PC-9 (cell line): ENCODE data around the gene SRGN. TPM values are rescaled to one million over a fixed set of nuclear protein-coding genes. Genes with fewer than 3 reads are reported as not detected.

Experiments
- BruUV-seq: library from RNA; stranded (reverse); fragments of 400-500 nt; replicated peaks from 2 replicates; lab custom pipeline; 2021; lab: Mats Ljungman, UMichigan
- CTCF ChIA-PET: fragments of 300-600 bp; sonication (Branson Sonifier 250); formaldehyde crosslinking; loops from one replicate; lab custom pipeline; 2022; ENCODE audit warnings: antibody characterized with exemption; lab: Charles Lee
- POLR2A ChIA-PET: fragments of 300-600 bp; sonication (Branson Sonifier 250); formaldehyde crosslinking; loops from one replicate; lab custom pipeline; 2022; ENCODE audit warnings: antibody characterized with exemption; ENCODE audit not compliant: unreplicated experiment; lab: Charles Lee
- DNase-seq, 2 experiments: peaks; one replicate each; pipeline versions ENCODE4 v3.0.0 to v3.0.0-alpha.2; 2015 to 2022; ENCODE audit warnings: mixed read lengths in 1 of 2
- H2AFZ ChIP-seq: fragments of 200-600 bp; sonication (generic); 2 replicates; pipeline ENCODE4 v1.8.1; 2017; ENCODE audit warnings: antibody characterized with exemption
- H3F3A ChIP-seq: fragments of 200-600 bp; sonication (generic); 2 replicates; pipeline ENCODE4 v1.8.1; 2017; ENCODE audit warnings: antibody characterized with exemption, mild to moderate bottlenecking, low read depth; ENCODE audit not compliant: insufficient read depth
- H3K27ac ChIP-seq: fragments of 200-600 bp; sonication (generic); 2 replicates; pipeline ENCODE4 v1.6.1; 2016; ENCODE audit warnings: mixed run types
- H3K27me3 ChIP-seq: fragments of 200-600 bp; sonication (generic); 2 replicates; pipeline ENCODE4 v1.6.1; 2016; ENCODE audit warnings: low read depth, mixed run types; ENCODE audit not compliant: insufficient read depth
- H3K36me3 ChIP-seq: fragments of 200-600 bp; sonication (generic); 2 replicates; pipeline ENCODE4 v1.6.1; 2016; ENCODE audit warnings: low read depth, mixed run types
- H3K4me1 ChIP-seq: fragments of 200-600 bp; sonication (generic); replicated peaks from 2 replicates; pipeline ENCODE4 v1.6.1; 2016; ENCODE audit warnings: mixed run types; ENCODE audit not compliant: insufficient read depth
- H3K4me2 ChIP-seq: fragments of 200-600 bp; sonication (generic); 2 replicates; pipeline ENCODE4 v1.6.1; 2017; ENCODE audit warnings: mixed run types
- H3K4me3 ChIP-seq: fragments of 200-600 bp; sonication (generic); 2 replicates; pipeline ENCODE4 v1.6.1; 2016; ENCODE audit warnings: mixed run types
- H3K79me2 ChIP-seq: fragments of 200-600 bp; sonication (generic); 2 replicates; pipeline ENCODE4 v1.6.1; 2017; ENCODE audit warnings: low read depth, mixed run types
- H3K9me2 ChIP-seq: fragments of 200-600 bp; sonication (generic); 2 replicates; pipeline ENCODE4 v1.8.1; 2017; ENCODE audit warnings: mild to moderate bottlenecking; ENCODE audit not compliant: insufficient read depth
- H3K9me3 ChIP-seq: fragments of 200-600 bp; sonication (generic); 2 replicates; pipeline ENCODE4 v1.8.1; 2016; ENCODE audit warnings: low read depth; ENCODE audit not compliant: insufficient read depth
- H4K20me1 ChIP-seq: fragments of 200-600 bp; sonication (generic); 2 replicates; pipeline ENCODE4 v1.8.1; 2017; ENCODE audit not compliant: insufficient read depth
- EZH2 ChIP-seq: fragments of 200-600 bp; sonication (generic); IDR thresholded peaks from 2 replicates; pipeline ENCODE4 v1.8.0; 2017; ENCODE audit warnings: antibody characterized with exemption, low read depth
- intact Hi-C: fragments of 100-400 bp; cut with micrococcal nuclease; formaldehyde crosslinking; loops from one replicate; pipeline ENCODE4 v1.10.0; 2022; ENCODE audit not compliant: unreplicated experiment
- total RNA-seq: library from RNA; stranded (reverse); gene quantifications from 2 replicates; pipeline ENCODE4 v1.2.3, GENCODE V29; 2021
- TF ChIP-seq, protein P1 (sequence below): fragments of 200-600 bp; sonication (generic); conservative IDR thresholded peaks from 2 replicates; pipeline ENCODE4 v1.6.1; 2017; ENCODE audit warnings: mixed run types, antibody characterized with exemption, mild to moderate bottlenecking, moderate library complexity

SRGN gene
- total RNA-seq, 1 experiment from 2014 or later = 58.9 TPM

DNA sequence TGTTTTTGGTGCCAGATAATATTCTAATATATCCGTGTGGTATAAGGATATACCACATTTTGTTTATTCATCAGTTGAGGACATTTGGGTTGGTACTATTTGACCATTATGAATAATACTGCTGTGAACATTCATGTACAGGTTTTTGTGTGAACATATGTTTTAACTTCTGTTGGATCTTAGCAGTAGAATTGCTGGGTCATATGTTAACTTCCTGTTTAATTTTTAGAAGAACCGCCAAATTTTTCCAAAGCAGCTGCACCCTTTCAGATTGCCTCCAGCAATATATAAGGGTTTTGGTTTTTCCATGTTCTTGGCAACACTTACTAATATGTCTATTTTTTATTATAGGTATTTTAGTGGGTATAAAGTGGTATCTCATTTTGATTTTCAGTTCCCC, 58.9 kb downstream of the SRGN start:
- no peak overlapping the region for H3K4me2 ChIP-seq
- no peak overlapping the region for H3K4me3 ChIP-seq
- H3K27me3 ChIP-seq = no peaks in the 10 kb centered on the region
- CTCF ChIA-PET = no interaction called here
- H3F3A ChIP-seq = peaks cover 20% of the 10 kb centered on the region
- POLR2A ChIA-PET = no interaction called here
- H3K36me3 ChIP-seq = 0 out of 2 replicates have a peak, but pooled peaks cover 8% of the 10 kb centered on the region
- H3K27ac ChIP-seq = no peak overlapping the region
- no TSS peak for BruUV-seq
- H3K4me1 ChIP-seq = no peaks in the 10 kb centered on the region
- intact Hi-C loops = no loop called here
- H3K79me2 ChIP-seq = peaks cover 47% of the 10 kb centered on the region
- H3K9me2 ChIP-seq = no peaks in the 10 kb centered on the region
- H4K20me1 ChIP-seq = peaks cover 28% of the 10 kb centered on the region; the same call in 1 of the 2 replicates
- TF ChIP-seq EZH2 = no peak
- TF ChIP-seq, protein P1, sequence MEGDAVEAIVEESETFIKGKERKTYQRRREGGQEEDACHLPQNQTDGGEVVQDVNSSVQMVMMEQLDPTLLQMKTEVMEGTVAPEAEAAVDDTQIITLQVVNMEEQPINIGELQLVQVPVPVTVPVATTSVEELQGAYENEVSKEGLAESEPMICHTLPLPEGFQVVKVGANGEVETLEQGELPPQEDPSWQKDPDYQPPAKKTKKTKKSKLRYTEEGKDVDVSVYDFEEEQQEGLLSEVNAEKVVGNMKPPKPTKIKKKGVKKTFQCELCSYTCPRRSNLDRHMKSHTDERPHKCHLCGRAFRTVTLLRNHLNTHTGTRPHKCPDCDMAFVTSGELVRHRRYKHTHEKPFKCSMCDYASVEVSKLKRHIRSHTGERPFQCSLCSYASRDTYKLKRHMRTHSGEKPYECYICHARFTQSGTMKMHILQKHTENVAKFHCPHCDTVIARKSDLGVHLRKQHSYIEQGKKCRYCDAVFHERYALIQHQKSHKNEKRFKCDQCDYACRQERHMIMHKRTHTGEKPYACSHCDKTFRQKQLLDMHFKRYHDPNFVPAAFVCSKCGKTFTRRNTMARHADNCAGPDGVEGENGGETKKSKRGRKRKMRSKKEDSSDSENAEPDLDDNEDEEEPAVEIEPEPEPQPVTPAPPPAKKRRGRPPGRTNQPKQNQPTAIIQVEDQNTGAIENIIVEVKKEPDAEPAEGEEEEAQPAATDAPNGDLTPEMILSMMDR = no peak
- no peaks in the 10 kb centered on the region for H3K9me3 ChIP-seq
- no peak overlapping the region for H2AFZ ChIP-seq
- no peak for DNase-seq

DNA sequence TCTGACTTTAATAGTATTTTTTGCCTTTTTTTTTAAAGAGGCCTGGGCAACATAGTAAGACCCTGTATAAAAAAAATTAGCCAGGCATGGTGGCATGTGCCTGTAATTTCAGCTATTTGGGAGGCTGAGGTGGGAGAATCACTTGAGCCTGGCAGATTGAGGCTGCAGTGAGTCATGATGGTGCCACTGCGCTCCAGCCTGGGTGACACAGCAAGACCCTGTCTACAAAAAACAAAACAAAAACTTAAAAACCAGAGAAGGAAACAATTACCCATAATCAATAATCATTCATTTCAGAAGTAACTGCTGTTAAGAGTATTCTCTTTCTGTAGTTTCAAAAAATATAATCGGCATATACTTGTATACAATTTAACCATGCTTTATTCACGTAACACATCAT, 64.1 kb downstream of the SRGN start:
- TF ChIP-seq EZH2 = no peak
- TF ChIP-seq, protein P1 = no peak
- H4K20me1 ChIP-seq = peaks cover 35% of the 10 kb centered on the region
- H3K9me3 ChIP-seq = no peaks in the 10 kb centered on the region
- no peaks in the 10 kb centered on the region for H3K27me3 ChIP-seq
- ChIA-PET CTCF (no interaction called here), POLR2A (no interaction called here)
- H3K9me2 ChIP-seq = no peaks in the 10 kb centered on the region; the same call in 1 of the 2 replicates
- no peak overlapping the region for H3K4me3 ChIP-seq
- no peak overlapping the region for H3K4me2 ChIP-seq
- H3K36me3 ChIP-seq = peaks cover 5% of the 10 kb centered on the region; the same call in 1 of the 2 replicates
- H3K79me2 ChIP-seq = peaks cover 20% of the 10 kb centered on the region
- peaks cover 27% of the 10 kb centered on the region for H3F3A ChIP-seq
- H2AFZ ChIP-seq = no peak overlapping the region
- intact Hi-C loops = no loop called here
- H3K27ac ChIP-seq = no peak overlapping the region
- H3K4me1 ChIP-seq = no peaks in the 10 kb centered on the region
- DNase-seq = no peak
- BruUV-seq = no TSS peak

DNA sequence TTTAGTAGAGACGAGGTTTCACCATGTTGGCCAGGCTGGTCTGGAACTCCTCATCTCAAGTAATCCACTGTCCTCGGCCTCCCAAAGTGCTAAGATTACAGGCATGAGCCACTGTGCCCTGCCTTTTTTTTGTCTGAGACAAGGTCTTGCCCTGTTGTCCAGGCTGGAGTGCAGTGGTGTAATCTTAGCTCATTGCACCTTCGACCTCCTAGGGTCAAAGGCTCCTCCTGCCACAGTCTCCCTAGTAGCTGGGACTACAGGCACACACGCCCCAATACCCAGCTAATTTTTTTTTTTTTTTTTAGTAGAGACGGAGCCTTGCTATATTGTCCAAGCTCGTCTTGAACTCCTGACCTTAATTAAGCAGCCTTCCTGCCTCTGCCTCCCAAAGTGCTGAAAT, 65.3 kb downstream of the SRGN start:
- peaks cover 33% of the 10 kb centered on the region for H3F3A ChIP-seq
- intact Hi-C loops = no loop called here
- peaks cover 11% of the 10 kb centered on the region for H3K79me2 ChIP-seq
- no peak overlapping the region for H3K4me2 ChIP-seq
- H4K20me1 ChIP-seq = peaks cover 32% of the 10 kb centered on the region
- H2AFZ ChIP-seq = no peak overlapping the region
- H3K9me2 ChIP-seq = no peaks in the 10 kb centered on the region; the same call in 1 of the 2 replicates
- no peaks in the 10 kb centered on the region for H3K4me1 ChIP-seq
- no peak for DNase-seq
- no peak for TF ChIP-seq EZH2
- TF ChIP-seq, protein P1 = no peak
- CTCF ChIA-PET = no interaction called here
- POLR2A ChIA-PET = no interaction called here
- H3K9me3 ChIP-seq = no peaks in the 10 kb centered on the region
- BruUV-seq = no TSS peak
- peaks cover 17% of the 10 kb centered on the region for H3K36me3 ChIP-seq
- no peak overlapping the region for H3K4me3 ChIP-seq
- no peak overlapping the region for H3K27ac ChIP-seq
- no peaks in the 10 kb centered on the region for H3K27me3 ChIP-seq

Other genes with a start within 250 kb of the SRGN start
- 33.8 and 37.7 TPM in 2 replicates for gene DDX50, start 186.8 kb upstream of the SRGN start, total RNA-seq
- 65.8 and 88.0 TPM in 2 replicates for gene DDX21, start 131.9 kb upstream of the SRGN start, total RNA-seq
- 26.0 and 30.1 TPM in 2 replicates for gene KIFBP, start 99.3 kb upstream of the SRGN start, total RNA-seq
- 90.0 and 102 TPM in 2 replicates for gene VPS26A, start 36.1 kb downstream of the SRGN start, total RNA-seq
- 49.9 and 55.7 TPM in 2 replicates for gene SUPV3L1, start 92.1 kb downstream of the SRGN start, total RNA-seq
- 173 and 178 TPM in 2 replicates for gene HKDC1, start 132.2 kb downstream of the SRGN start, total RNA-seq
- gene HK1, start 190.4 kb downstream of the SRGN start, total RNA-seq = 128 and 140 TPM in 2 replicates